Left forelimb (tissue), 1 donor: Measurements from ENCODE around the gene CCDC198.

Experiments used
- DNase-seq: peaks from one replicate; pipeline ENCODE4 v3.0.0-alpha.2; 2018; ENCODE audit warnings: low spot score

The CCDC198 gene, protein sequence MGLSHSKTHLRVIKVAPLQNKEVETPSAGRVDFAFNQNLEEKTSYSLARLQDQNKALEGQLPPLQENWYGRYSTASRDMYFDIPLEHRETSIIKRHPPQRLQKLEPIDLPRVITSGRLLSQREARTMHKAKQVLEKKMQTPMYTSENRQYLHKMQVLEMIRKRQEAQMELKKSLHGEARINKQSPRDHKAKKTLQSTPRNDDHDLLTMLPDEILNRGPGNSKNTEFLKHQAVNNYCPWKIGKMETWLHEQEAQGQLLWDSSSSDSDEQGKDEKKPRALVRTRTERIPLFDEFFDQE

DNA sequence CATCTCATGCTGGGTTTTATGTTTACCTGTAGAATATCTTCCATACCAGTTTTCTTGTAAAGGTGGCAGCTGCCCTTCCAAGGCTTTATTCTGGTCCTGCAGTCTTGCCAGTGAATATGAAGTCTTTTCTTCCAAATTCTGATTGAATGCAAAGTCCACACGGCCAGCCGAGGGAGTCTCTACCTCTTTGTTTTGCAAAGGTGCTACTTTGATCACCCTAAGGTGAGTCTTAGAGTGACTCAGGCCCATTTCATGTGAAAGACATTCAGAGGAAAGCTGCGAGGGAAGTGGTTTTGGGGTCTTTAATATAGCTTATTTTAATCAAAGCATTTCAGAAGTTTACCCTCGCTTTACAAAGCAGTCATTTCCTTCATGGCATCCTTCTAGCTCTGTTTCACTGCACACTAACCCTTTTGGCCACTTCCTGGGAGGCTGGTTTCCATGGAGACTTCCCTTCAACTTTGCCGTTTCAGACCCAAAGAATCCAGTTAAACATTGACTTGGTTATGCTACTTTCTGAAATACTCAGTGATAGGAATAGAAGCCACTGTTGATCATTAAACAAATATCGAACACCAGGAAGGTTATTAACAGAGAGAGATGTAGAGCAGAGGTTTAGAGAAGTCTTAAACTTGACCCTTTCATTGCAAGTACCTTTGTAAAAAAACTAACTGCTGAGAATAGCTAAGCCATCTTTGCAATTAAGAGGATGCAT lies at the start of gene CCDC198:
Gene CCDC198, minus strand, starts transcription at position 391 of the 715 bp plus-strand sequence. Its CDS starts 142 bp downstream, at position 249.
- DNase-seq, result no peak

DNA sequence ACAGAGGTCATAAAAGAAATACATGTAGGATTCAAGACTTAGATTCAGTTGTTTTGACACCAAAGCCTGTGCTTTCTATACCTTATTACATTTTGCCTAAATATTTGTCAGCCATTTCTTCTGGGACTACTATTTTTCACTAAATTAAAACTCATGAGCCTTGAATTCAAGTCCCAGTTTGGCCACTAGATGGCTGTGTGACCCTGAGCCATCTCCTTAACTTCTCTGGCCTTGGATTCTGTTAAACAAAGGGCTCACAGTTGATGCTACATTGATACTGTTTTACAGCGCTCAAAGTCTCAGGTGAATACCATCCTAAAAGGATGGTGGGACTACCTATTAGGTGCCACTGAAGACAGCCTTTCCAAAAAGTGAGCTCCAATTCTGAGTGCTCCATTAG lies 39.6 kb upstream of the CCDC198 start:
- DNase-seq, result no peak

DNA sequence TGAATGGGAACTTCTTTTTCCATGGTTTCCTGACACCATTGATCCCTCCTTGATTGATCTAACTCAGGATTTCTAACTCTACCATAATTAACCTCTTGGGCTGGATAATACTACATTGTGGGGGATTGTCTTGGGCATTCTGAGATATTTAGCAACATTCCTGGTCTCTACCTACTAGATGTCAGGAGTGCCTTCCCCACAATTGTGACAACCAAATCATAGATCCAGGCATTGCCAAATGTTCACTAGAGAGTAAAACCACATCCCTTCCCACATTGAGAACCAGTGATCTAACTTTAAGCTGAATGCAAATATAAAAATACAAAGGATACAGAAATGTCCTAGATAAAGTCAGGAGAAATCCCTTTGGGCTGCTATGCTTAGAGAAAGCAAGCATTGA lies 36.9 kb upstream of the CCDC198 start:
- DNase-seq, result no peak

DNA sequence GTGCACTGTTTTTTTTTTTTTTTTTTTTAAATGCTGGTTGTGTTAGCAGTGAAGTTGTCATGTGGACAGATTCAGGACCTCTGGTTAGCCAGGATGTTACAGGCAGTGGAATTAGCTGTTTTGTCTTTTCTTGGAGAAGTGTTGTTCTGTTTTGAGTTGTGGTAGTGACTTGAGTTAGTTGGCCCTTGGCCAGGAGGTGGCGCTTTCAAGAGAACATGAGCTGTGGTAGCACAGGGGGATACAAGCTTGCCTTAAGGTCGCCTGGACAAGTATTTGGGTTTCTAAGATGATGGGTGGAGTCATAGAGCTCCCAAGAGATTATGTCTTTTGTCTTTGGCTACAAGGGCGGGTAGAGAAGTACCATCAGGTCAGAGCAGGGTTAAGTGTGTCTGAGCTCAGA lies 33.3 kb upstream of the CCDC198 start:
- no peak for DNase-seq

DNA sequence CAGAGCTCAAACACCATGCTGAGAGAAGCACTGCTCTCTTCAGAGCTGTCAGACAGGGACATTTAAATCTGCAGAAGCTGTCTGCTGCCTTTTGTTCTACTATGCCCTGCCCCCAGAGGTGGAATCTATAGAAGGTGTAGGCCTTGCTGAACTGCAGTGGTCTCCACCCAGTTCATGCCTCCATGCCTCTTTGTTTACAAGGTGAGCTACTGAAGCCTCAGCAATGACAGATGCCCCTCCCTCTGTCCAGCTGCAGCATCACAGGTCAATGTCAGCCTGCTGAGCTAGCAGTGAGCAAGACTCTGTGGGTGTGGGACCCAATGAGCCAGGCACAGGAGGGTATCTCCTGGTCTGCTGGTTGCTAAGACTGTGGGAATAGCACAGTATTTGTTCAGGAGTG lies 25.4 kb upstream of the CCDC198 start:
- no peak for DNase-seq

DNA sequence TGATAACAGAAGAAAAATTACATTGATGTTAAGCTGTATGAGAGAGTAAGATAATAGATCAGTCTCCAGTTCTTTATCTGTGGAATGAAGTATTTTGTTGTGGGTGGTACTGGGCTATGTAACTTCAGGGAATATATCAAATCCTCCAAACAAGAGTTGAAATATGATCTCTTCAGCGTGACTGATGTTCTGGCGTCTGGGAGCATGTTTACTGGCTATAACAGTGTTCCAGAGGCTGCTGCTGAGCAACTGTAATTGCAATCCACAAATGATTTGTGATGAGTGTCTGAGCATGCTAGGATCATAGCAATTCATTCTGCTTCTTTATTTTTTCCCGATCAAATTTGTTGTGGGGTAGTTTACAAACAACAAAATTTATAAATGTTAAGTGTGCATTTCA lies 18.6 kb upstream of the CCDC198 start:
- no peak for DNase-seq

DNA sequence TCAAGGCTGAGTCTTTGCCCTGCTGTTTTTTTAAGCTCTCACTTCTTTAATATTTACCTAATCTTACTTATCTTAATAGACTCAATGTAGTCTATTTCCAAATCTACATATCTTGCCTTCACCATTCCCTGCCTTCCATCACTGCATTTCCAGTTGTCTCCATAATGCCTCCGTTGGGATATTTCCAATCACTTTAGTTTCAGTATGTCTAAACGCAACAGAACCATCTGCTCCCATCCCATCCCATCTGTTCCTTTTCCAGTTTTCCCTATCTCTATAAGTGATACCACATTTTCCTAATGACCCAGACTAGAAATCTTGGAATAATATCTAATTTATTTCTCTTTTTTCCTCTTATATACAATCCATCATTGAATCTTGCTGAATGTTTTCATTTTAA lies 15.1 kb upstream of the CCDC198 start:
- DNase-seq, result no peak

DNA sequence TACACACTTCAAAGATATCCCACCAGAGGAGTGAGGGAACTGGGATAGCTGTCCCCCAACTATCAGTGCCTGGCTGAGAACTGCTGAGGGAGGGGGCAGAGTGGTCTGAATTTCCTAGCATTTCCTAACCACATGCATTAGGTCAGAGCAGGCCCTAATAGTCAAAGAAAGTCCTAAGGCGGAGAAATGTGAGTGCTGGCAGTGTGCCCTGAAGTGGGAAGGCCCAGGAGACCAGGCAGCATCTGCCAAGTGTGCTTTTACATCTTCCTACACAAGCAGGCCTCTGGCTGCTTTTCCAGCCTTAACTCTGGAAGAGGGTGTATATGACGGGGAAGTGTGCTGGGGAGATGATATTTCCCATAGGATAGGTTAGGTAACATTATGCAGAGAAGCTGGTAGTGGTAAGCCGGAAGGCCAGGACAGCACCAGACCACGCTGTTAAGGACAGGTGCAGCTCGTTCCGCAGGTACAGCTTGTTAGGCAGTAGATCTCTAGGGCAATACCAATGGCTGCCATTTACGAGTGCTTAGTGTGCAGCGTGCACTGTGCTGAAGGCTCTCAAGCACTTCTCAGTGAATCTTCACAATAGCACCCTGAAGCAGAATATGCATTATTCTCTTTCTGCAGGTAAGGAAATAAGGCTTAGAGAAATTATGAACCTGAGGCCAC lies 9.1 kb upstream of the CCDC198 start:
- no peak for DNase-seq

DNA sequence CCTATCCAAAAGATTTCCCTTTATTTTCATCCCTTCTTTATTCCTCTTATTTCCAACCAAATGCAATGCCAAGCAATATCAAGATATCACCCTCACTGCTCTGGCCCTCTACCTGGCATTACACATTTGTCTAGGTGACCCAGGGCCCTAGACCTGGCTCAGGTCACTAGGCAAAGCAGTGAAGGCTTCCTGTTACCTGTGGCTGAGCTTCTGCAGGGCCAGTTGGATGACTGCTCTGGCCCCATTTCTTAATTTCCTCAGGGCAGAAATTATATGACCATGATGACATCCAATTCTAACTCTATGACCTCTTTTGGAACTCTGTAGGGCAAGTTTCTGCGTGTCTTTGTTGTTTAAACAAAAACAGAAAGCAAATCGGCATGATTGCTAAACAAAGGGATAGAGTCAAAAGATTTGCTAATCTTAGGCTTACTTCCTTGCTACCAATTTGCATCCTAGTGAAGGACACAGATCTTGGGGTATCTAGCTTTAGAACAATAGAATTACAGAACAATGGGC lies 7.4 kb upstream of the CCDC198 start:
- no peak for DNase-seq

DNA sequence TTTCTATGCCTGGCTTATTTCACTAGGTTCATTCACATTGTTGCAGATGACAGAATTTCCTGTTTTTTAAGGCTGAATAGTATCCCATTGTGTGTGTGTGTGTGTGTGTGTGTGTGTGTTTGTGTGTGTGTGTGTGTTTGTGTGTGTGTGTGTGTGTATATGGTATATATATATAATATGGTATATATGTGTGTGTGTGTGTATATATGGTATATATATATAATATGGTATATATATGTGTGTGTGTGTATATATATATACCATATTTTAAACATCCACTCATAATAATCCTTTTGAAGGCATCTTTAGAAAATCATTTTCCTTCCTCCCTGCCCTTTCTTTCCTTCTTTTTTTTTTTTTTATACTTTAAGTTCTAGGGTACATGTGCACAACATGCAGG lies 5.0 kb upstream of the CCDC198 start:
- no peak for DNase-seq

DNA sequence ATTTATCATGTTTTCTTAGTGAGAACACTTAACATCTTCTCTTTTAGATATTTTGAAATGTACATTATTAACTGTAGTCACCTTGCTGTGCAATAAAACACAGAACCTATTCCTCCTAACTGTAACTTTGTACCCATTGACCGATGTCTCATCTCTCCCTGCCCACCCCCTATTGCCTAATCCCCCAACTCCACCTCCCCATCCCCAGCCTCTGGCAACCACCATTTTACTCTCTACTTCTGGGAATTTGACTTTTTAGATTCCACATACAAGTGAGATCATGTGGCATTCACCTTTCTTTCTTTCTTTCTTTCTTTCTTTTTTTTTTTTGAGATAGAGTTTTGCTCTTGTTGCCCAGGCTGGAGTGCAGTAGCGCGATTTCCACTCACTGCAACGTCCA lies 4.4 kb upstream of the CCDC198 start:
- DNase-seq, result no peak

DNA sequence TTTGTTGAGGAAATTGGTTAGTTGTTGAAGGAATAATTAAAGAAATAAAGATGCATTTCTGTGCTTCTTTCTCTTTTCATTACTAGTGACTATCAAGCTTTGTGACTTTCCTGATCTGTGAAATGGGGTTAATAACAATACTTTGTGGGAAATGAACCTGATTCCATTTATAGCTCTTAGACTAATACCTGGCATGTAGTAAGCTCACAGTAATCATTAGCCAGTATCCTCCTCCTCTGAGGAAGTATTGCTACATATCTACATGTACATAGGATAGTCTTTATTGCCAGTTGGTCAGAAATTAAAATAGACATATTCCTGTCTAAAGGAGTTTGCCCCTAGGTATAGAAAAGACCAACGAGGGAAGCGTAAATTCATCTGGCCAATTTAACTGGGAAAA lies 1.8 kb upstream of the CCDC198 start:
- no peak for DNase-seq

DNA sequence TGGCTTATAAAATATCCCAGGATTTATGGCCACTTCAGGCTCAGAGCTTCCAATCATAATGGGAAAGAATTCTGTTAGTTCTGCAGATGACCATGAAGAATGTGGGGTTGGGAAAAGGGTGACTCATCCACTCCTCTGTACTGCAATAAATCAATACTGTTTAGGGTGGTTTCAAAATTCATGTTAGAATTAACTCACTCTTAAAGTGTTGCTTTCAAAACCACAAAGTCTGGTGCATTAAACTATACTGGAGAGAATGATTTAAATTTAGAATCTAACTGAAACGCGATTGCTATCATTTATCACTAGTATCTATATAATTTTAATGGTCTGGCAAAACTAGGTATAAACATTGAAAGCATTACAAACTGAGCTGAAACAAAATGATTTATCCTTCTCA lies 798 bp downstream of the CCDC198 start:
- no peak for DNase-seq

DNA sequence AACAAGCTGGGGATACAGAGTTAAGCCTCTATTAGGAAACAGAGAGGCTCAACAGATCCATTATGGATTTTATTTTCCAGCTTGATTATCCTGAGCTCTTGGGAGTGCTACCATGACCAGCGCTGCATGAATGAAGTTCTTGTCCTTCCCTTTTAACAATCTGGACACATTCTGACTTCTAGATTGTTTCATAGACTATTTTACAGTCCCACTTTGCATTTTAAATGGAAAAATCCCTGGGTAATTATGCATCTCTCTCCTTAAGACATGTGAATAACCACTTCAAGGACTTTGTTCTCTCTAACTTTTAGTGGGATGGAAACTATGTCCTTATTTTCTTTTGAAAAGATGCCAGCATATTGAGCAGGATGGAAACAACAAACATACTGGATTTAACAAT lies 2.0 kb downstream of the CCDC198 start:
- DNase-seq, result no peak

DNA sequence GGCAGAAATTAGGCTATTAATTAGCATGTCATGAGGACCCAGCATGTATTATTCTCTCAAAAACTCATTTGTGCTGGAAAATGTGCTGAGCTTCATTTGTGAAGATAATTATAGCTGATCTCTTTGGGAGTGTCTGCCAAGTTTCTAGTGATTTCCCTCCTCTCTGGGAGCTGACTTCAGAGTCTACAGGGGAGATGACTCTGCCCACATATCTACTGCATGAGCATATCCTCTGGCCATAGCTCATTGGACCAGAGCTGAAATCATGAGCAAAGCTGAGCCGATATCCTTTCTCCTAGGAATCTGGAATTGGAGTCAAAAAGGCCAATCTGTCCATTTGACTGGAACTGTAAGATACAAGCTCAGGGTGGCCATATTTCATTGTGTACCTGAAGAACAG lies 5.9 kb downstream of the CCDC198 start:
- DNase-seq, result no peak

DNA sequence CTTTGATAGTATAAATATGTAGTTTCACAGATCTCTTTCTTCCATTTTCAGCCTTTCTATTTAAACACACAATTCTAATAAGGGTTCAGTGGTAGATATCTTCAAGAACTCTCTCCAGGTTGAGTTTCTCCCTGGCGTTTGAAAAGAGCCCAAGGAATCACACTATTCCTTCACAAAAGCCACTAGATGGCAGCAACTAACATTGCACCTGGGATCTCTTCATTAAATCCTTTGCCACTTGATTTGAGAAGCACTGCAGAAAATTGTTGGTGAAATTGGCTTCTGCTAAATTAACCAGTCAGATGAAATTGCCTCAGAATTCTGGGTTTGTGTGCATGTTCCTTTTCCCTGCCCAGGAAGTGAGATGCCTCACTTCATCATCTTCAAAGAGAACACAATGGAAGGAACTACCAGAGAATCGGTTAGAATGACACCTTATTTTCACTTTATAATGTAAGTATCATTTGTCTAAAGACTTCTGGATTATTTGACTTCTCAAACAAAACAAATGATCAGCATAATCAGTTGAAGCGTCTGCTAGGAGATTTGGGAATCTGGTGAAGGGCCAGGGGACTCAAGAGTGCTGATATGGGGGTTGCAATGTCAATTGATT lies 6.8 kb downstream of the CCDC198 start:
- DNase-seq, result no peak

DNA sequence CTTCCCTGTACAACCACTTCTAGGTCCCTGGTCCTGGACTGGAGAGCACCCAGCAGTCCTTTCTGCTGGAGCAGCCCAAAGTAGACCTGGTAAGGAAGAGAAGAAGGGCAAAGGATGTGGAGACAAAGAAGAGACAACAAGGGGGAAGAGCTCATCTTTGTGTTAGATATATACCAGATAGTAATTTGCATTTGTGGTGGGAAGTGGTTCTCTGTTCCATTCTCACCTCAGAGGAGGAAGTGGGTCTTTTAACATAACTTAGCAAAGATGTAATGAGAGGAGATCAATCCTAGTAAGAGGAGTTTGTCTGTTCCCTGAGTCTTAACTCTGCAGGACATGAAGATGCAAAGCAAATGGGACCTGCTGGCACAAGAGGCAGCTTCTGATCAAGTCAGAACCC lies 8.0 kb downstream of the CCDC198 start:
- DNase-seq, result no peak

DNA sequence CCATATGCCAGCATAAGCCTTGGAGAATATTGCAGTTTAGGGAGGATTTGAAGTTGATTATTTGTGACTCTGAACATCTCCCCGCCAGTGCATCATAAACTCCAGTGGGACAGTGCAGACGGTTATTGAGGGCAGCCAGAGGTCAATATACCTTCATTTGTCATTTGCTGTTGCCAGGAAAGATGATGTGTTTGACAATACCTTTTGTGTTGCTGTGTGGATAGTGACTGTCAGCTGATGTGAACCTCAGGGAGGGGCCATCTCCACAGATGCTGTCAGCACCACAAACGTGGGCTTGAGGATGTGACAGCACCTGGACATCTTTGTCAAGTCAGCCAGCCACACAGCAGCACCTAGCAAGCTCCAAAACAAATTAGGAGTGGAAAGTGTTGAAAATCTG lies 11.5 kb downstream of the CCDC198 start:
- DNase-seq, result no peak

DNA sequence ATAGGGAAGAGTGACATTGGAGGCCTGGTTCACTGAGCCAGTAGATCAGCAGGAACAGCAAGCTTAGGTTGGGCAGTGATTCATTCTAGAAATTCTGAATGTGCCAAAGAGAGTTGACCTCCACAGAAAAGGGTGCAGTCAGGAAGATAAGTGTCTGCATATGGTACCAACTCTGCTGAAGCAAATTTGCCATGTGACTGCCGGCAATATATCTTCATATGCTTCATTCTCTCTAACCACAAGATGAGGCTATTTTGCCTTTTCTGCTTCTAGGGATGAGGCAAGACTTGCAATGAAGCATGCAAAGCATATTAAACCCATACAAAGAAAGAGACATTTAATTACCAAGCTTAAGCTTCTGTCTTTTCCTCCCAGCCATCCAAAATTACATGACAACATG lies 13.6 kb downstream of the CCDC198 start:
- no peak for DNase-seq

DNA sequence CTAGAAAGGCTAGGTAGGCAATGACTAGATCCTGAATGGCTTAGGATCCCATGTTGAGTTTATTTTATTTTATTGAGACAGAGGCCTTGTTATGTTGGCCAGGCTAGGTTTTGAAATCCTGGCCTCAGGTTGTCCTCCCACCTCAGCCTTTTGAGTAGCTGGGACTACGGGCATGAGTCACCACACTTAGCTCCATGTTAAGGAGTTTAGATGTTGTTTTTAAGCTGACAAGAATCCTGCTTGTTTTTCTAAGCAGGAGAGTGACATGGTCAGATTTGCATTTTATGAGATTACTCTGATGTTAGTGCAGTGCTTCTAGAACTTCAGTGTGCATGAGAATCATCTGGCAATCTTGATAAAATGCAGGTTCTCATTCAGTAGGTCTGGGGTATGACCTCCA lies 14.5 kb downstream of the CCDC198 start:
- DNase-seq, result no peak

DNA sequence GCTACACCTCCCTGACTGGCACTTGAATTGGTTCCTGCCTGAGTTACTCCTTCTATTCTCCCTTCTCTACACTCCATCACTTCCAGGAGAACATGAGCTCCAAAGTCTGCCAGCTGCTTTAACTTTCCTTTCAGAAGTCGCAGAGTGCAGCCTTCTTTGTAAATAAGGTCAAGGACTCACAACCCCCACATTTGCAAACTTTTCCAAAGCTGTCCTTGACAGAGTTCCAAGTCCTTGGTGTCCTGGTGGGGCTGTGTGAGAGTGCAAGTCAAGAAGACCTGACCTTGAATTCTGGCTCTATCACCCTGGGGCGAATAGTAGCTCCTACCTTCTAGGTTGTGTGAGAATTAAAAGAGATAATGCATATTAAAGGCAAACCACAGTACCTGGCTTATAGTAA lies 15.6 kb downstream of the CCDC198 start:
- DNase-seq, result no peak

DNA sequence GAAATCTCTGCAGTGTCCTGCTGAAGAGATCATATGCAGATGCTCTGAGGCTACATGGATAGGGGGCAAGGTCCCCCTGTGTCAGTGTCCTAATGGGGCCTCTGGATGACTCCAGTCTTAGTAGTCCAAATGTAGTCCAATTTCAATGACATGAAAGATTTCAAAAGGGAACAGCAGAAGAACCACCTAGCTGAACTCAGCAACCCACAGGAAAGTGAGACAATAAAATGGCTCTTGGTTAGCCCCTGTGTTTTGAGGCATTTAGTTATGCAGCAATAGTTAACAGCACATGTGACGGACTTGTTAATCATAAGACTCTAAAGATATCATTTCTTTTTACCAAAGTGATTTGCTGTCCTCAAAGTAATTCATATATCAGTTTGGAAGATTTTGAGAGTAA lies 22.7 kb downstream of the CCDC198 start:
- no peak for DNase-seq
